ENCODE results near the gene MAD1L1.

Gene MAD1L1

GRCh38 chr7:2141021-2141410 is 91.7 kb downstream of the MAD1L1 start:
- no peak overlapping the region for H2BK120ac ChIP-seq (ENCODE audit: low read depth, low read length)
- H3K4ac ChIP-seq (ENCODE audit: low read depth in 1 of 2, low read length in 2 of 2): no peak overlapping the region
- no peak overlapping the region for H2AK5ac ChIP-seq (ENCODE audit: low read length, severe bottlenecking)
- no peak overlapping the region for H2BK15ac ChIP-seq (ENCODE audit: low read depth, poor library complexity, severe bottlenecking)
- 96% methylated on average over 17 of the region's 17 CpGs for WGBS
- peaks cover 22% of the 10 kb centered on the region for H3K79me1 ChIP-seq (replicated peaks; ENCODE audit: low read length, poor library complexity, severe bottlenecking)
- no peak overlapping the region for H2BK5ac ChIP-seq (ENCODE audit: low read depth, low read length, poor library complexity, severe bottlenecking)
- H3K36me3 ChIP-seq (ENCODE audit: control insufficient read depth in 1 of 2, insufficient read depth in 2 of 2, low read depth in 1 of 2, low read length in 2 of 2): peaks cover 31 to 78% of the 10 kb centered on the region in 2 experiments
- no peaks in the 10 kb centered on the region for H3K4me1 ChIP-seq (ENCODE audit: control insufficient read depth, insufficient read depth, low read depth, low read length)
- no peak overlapping the region for H4K8ac ChIP-seq (ENCODE audit: low read length)
- H3K14ac ChIP-seq (ENCODE audit: low read length in 2 of 2): no peak overlapping the region
- no peak overlapping the region for H3K4me3 ChIP-seq (ENCODE audit: insufficient read depth in 1 of 2, low read depth in 1 of 2, low read length in 2 of 2)
- H3K9me3 ChIP-seq (ENCODE audit: control insufficient read depth, low read length): no peaks in the 10 kb centered on the region
- no peak overlapping the region for H2BK12ac ChIP-seq (ENCODE audit: low read length in 2 of 2)
- H3K23ac ChIP-seq (ENCODE audit: low read length in 2 of 2): no peak overlapping the region
- no peak overlapping the region for H2AFZ ChIP-seq (ENCODE audit: low read depth, low read length)
- H3K27ac ChIP-seq (ENCODE audit: low read length, poor library complexity, severe bottlenecking): no peak overlapping the region
- DNase-seq: no peak
- no peak overlapping the region for H3K9ac ChIP-seq (ENCODE audit: low read length)
- H3K27me3 ChIP-seq (ENCODE audit: control insufficient read depth in 1 of 2, insufficient read depth in 1 of 2, low read length in 2 of 2): no peaks in the 10 kb centered on the region
- no peak overlapping the region for H4K91ac ChIP-seq (ENCODE audit: low read length)
- no peak overlapping the region for H3K4me2 ChIP-seq (ENCODE audit: low read length, poor library complexity, severe bottlenecking)
- no peak overlapping the region for H3K18ac ChIP-seq (ENCODE audit: low read depth in 1 of 2, low read length in 2 of 2)

GRCh38 chr7:2140216-2141020 is 92.3 kb downstream of the MAD1L1 start:
- H4K8ac ChIP-seq (ENCODE audit: low read length): no peak overlapping the region
- no peak overlapping the region for H3K23ac ChIP-seq (ENCODE audit: low read length in 2 of 2)
- H2BK12ac ChIP-seq (ENCODE audit: low read length in 2 of 2): no peak overlapping the region
- H3K27me3 ChIP-seq (ENCODE audit: control insufficient read depth in 1 of 2, insufficient read depth in 1 of 2, low read length in 2 of 2): no peaks in the 10 kb centered on the region
- no peaks in the 10 kb centered on the region for H3K4me1 ChIP-seq (ENCODE audit: control insufficient read depth, insufficient read depth, low read depth, low read length)
- H2AK5ac ChIP-seq (ENCODE audit: low read length, severe bottlenecking): no peak overlapping the region
- WGBS: 95% methylated on average over 20 of the region's 21 CpGs
- H3K36me3 ChIP-seq (ENCODE audit: control insufficient read depth in 1 of 2, insufficient read depth in 2 of 2, low read depth in 1 of 2, low read length in 2 of 2): peaks cover 27 to 78% of the 10 kb centered on the region in 2 experiments
- H3K18ac ChIP-seq (ENCODE audit: low read depth in 1 of 2, low read length in 2 of 2): no peak overlapping the region
- H4K91ac ChIP-seq (ENCODE audit: low read length): no peak overlapping the region
- no peak overlapping the region for H2BK5ac ChIP-seq (ENCODE audit: low read depth, low read length, poor library complexity, severe bottlenecking)
- peaks cover 22% of the 10 kb centered on the region for H3K79me1 ChIP-seq (replicated peaks; ENCODE audit: low read length, poor library complexity, severe bottlenecking)
- H3K9me3 ChIP-seq (ENCODE audit: control insufficient read depth, low read length): no peaks in the 10 kb centered on the region
- no peak overlapping the region for H3K4me3 ChIP-seq (ENCODE audit: insufficient read depth in 1 of 2, low read depth in 1 of 2, low read length in 2 of 2)
- no peak overlapping the region for H2BK15ac ChIP-seq (ENCODE audit: low read depth, poor library complexity, severe bottlenecking)
- no peak overlapping the region for H3K4ac ChIP-seq (ENCODE audit: low read depth in 1 of 2, low read length in 2 of 2)
- DNase-seq: no peak
- no peak overlapping the region for H3K9ac ChIP-seq (ENCODE audit: low read length)
- no peak overlapping the region for H2AFZ ChIP-seq (ENCODE audit: low read depth, low read length)
- no peak overlapping the region for H3K14ac ChIP-seq (ENCODE audit: low read length in 2 of 2)
- H2BK120ac ChIP-seq (ENCODE audit: low read depth, low read length): no peak overlapping the region
- no peak overlapping the region for H3K27ac ChIP-seq (ENCODE audit: low read length, poor library complexity, severe bottlenecking)
- H3K4me2 ChIP-seq (ENCODE audit: low read length, poor library complexity, severe bottlenecking): no peak overlapping the region

GRCh38 chr7:2139004-2139699 is 93.6 kb downstream of the MAD1L1 start:
- no peak for DNase-seq
- H3K27me3 ChIP-seq (ENCODE audit: control insufficient read depth in 1 of 2, insufficient read depth in 1 of 2, low read length in 2 of 2): no peaks in the 10 kb centered on the region
- no peak overlapping the region for H3K14ac ChIP-seq (ENCODE audit: low read length in 2 of 2)
- no peak overlapping the region for H2BK12ac ChIP-seq (ENCODE audit: low read length in 2 of 2)
- H2BK5ac ChIP-seq (ENCODE audit: low read depth, low read length, poor library complexity, severe bottlenecking): no peak overlapping the region
- peaks cover 18 to 68% of the 10 kb centered on the region in 2 experiments for H3K36me3 ChIP-seq (ENCODE audit: control insufficient read depth in 1 of 2, insufficient read depth in 2 of 2, low read depth in 1 of 2, low read length in 2 of 2)
- H3K79me1 ChIP-seq (replicated peaks; ENCODE audit: low read length, poor library complexity, severe bottlenecking): peaks cover 24% of the 10 kb centered on the region
- H3K4ac ChIP-seq (ENCODE audit: low read depth in 1 of 2, low read length in 2 of 2): no peak overlapping the region
- no peak overlapping the region for H3K4me2 ChIP-seq (ENCODE audit: low read length, poor library complexity, severe bottlenecking)
- H2AK5ac ChIP-seq (ENCODE audit: low read length, severe bottlenecking): no peak overlapping the region
- H3K18ac ChIP-seq (ENCODE audit: low read depth in 1 of 2, low read length in 2 of 2): no peak overlapping the region
- H2AFZ ChIP-seq (ENCODE audit: low read depth, low read length): no peak overlapping the region
- H3K9ac ChIP-seq (ENCODE audit: low read length): no peak overlapping the region
- no peak overlapping the region for H2BK15ac ChIP-seq (ENCODE audit: low read depth, poor library complexity, severe bottlenecking)
- no peak overlapping the region for H4K8ac ChIP-seq (ENCODE audit: low read length)
- H3K4me3 ChIP-seq (ENCODE audit: insufficient read depth in 1 of 2, low read depth in 1 of 2, low read length in 2 of 2): no peak overlapping the region
- WGBS: 95% methylated on average over 18 of the region's 20 CpGs
- no peak overlapping the region for H3K27ac ChIP-seq (ENCODE audit: low read length, poor library complexity, severe bottlenecking)
- H3K9me3 ChIP-seq (ENCODE audit: control insufficient read depth, low read length): no peaks in the 10 kb centered on the region
- no peak overlapping the region for H4K91ac ChIP-seq (ENCODE audit: low read length)
- no peaks in the 10 kb centered on the region for H3K4me1 ChIP-seq (ENCODE audit: control insufficient read depth, insufficient read depth, low read depth, low read length)
- H2BK120ac ChIP-seq (ENCODE audit: low read depth, low read length): no peak overlapping the region
- H3K23ac ChIP-seq (ENCODE audit: low read length in 2 of 2): no peak overlapping the region

- Histone ChIP-seq H3K4me2 (ENCODE audit: low read length, poor library complexity, severe bottlenecking) (no peak overlapping the region), H3K4me1 (ENCODE audit: control insufficient read depth, insufficient read depth, low read depth, low read length) (no peaks in the 10 kb centered on the region), H3K4ac (ENCODE audit: low read depth in 1 of 2, low read length in 2 of 2) (no peak overlapping the region), H4K91ac (ENCODE audit: low read length) (no peak overlapping the region), H3K27me3 (ENCODE audit: control insufficient read depth in 1 of 2, insufficient read depth in 1 of 2, low read length in 2 of 2) (no peaks in the 10 kb centered on the region), H2AK5ac (ENCODE audit: low read length, severe bottlenecking) (no peak overlapping the region), H2BK120ac (ENCODE audit: low read depth, low read length) (no peak overlapping the region), H3K36me3 (ENCODE audit: control insufficient read depth in 1 of 2, insufficient read depth in 2 of 2, low read depth in 1 of 2, low read length in 2 of 2) (peaks cover 19 to 62% of the 10 kb centered on the region in 2 experiments), H2BK12ac (ENCODE audit: low read length in 2 of 2) (no peak overlapping the region), H3K79me1 (replicated peaks; ENCODE audit: low read length, poor library complexity, severe bottlenecking) (peaks cover 24% of the 10 kb centered on the region), H4K8ac (ENCODE audit: low read length) (no peak overlapping the region), H2BK5ac (ENCODE audit: low read depth, low read length, poor library complexity, severe bottlenecking) (no peak overlapping the region), H2BK15ac (ENCODE audit: low read depth, poor library complexity, severe bottlenecking) (no peak overlapping the region), H3K18ac (ENCODE audit: low read depth in 1 of 2, low read length in 2 of 2) (no peak overlapping the region), H3K9me3 (ENCODE audit: control insufficient read depth, low read length) (no peaks in the 10 kb centered on the region), H3K9ac (ENCODE audit: low read length) (no peak overlapping the region), H2AFZ (ENCODE audit: low read depth, low read length) (no peak overlapping the region), H3K4me3 (ENCODE audit: insufficient read depth in 1 of 2, low read depth in 1 of 2, low read length in 2 of 2) (no peak overlapping the region), H3K23ac (ENCODE audit: low read length in 2 of 2) (no peak overlapping the region), H3K27ac (ENCODE audit: low read length, poor library complexity, severe bottlenecking) (no peak overlapping the region), H3K14ac (ENCODE audit: low read length in 2 of 2) (no peak overlapping the region)
- WGBS: 96% methylated on average over 17 of the region's 17 CpGs
- no peak for DNase-seq
These were observed 94.5 kb downstream of the MAD1L1 start for GRCh38 chr7:2138146-2138765.

Measured in mesenchymal stem cell (in vitro differentiated cells and primary cell).